Adrenal gland (tissue), 12 donors: ENCODE results near the gene MRPL51. TPM values are rescaled to one million over a fixed set of nuclear protein-coding genes. Genes with fewer than 3 reads are reported as not detected.

ENCODE experiments used
- DNase-seq, 7 donors: peaks; one replicate each; pipeline ENCODE4 v3.0.0-alpha.2; 2019 to 2020
- H3K27ac ChIP-seq, 5 donors: fragments of 200-600 bp; sonication (generic) in 4 of 5; 1 replicate in 3 of 5; 2 replicates in 2 of 5; pipeline versions ENCODE4 v1.5.1 to v1.8.0; 2016 to 2020; ENCODE audit warnings: mild to moderate bottlenecking in 1 of 5
- H3K27me3 ChIP-seq: fragments of 200-600 bp; 2 replicates; pipeline ENCODE4 v1.8.0; 2021
- H3K36me3 ChIP-seq, 2 donors: fragments of 200-600 bp; replicated peaks in 1 of 2; 1 replicate in 1 of 2; 2 replicates in 1 of 2; pipeline versions ENCODE4 v1.5.1 to v1.8.0; 2018 to 2022
- H3K4me1 ChIP-seq, 2 donors: fragments of 200-600 bp; replicated peaks in 1 of 2; 1 replicate in 1 of 2; 2 replicates in 1 of 2; pipeline versions ENCODE4 v1.5.1 to v1.8.0; 2018 to 2021
- H3K4me3 ChIP-seq, 4 donors: fragments of 200-600 bp; sonication (generic) in 3 of 4; one replicate each; pipeline ENCODE4 v1.5.1; 2016 to 2018
- H3K9me3 ChIP-seq, 3 donors: fragments of 200-600 bp; sonication (generic) in 1 of 3; replicated peaks in 1 of 3; 1 replicate in 2 of 3; 2 replicates in 1 of 3; pipeline versions ENCODE4 v1.5.1 to v1.8.0; 2016 to 2021
- POLR2A ChIP-seq, 2 donors: fragments of 450-650 bp; IDR thresholded peaks; one replicate each; pipeline ENCODE4 v1.6.1; 2017; ENCODE audit warnings: antibody characterized with exemption in 2 of 2, mild to moderate bottlenecking in 2 of 2, moderate library complexity in 1 of 2
- WGBS, 4 donors: extraction: QIAGEN DNeasy Blood & Tissue Kit in 2 of 4; methylation state at CpG; one replicate each; pipeline versions ENCODE4 v1.1.5 to v1.1.7; 2013 to 2017; 5-methylcytosine and 5-hydroxymethylcytosine counted together
- intact Hi-C, 2 donors: fragments of 100-400 bp; cut with DNase I; formaldehyde crosslinking; loops; one replicate each; pipeline versions ENCODE4 v1.14.1 to v1.15.0; 2022 to 2023
- polyA plus RNA-seq, 3 donors: library from polyadenylated mRNA; stranded (reverse); fragments of 200-250 nt in 2 of 3; fragments of 350-450 nt in 1 of 3; fragmentation: Illumina TruSeq in 1 of 3; extraction: RNeasy Lipid Tissue Mini Kit (QIAGEN cat#74804) in 1 of 3; gene quantifications; one replicate each; pipeline ENCODE4 v1.2.3, GENCODE V29; 2013 to 2014
- total RNA-seq, 9 donors: library from RNA; depleted of rRNA in 4 of 9; stranded (reverse); fragments of >200 nt in 4 of 9; fragments of 120-200 nt in 1 of 9; fragmentation: NEBNext Ultra II Directional in 1 of 9; extraction: Animal tissue kit (Norgen Biotek cat#: 25700) in 1 of 9; gene quantifications; one replicate each; pipeline versions ENCODE4 v1.1.0 to v1.2.4, GENCODE V29; 2013 to 2023
- TF ChIP-seq, protein P1 (sequence below), 6 experiments: fragments of 450-650 bp in 4 of 6; fragments of 200-600 bp in 2 of 6; sonication (generic) in 1 of 6; IDR thresholded peaks; 1 replicate in 5 of 6; 2 replicates in 1 of 6; pipeline versions ENCODE4 v1.5.1 to v1.8.0; 2016 to 2021; ENCODE audit warnings: antibody characterized with exemption in 6 of 6, mild to moderate bottlenecking in 2 of 6, moderate library complexity in 1 of 6
- donor health status: healthy with polysubstance abuse.
- donor health status: Bipolar disorder and iron deficiency.
- donor health status: DM: yes; HTN: yes; CAD: no.
- donor health status: DM: no; HTN: no; CAD: no.
- donor health status: DM: no; HTN: no; CAD: no.
- donor health status: DM: yes; HTN: yes; CAD: no.

MRPL51 gene
- total and polyA plus RNA-seq, 12 donors, result 64.7 to 280 (median 143) TPM

DNA sequence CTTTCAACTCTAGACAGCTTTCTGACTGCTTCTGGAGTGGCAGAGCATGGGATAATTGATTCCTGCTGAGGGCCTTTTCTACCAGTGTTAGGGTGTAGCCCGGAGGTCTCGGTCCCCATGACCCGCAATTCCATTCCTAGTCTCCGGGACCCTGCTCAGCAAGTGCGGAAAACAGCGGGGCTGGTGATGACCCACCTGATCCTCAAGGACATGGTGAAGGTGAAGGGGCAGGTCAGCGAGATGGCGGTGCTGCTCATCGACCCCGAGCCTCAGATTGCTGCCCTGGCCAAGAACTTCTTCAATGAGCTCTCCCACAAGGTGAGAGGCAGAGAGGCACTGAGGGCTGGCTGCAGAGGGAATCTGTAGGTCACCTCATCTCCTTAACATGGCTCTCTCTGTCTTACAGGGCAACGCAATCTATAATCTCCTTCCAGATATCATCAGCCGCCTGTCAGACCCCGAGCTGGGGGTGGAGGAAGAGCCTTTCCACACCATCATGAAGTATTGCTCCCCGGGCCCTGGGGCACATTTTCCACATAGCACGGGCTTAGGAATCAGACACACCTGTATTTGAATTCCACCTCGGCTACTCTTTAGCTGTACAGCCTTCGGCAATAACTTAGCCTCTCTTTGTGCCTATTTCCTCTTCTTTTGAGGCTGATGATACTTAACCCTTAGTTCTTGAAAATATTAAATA lies 35.6 kb upstream of the MRPL51 start:
- intact Hi-C loops, result no loop called here
- H3K9me3 ChIP-seq, result no peaks in the 10 kb centered on the region
- no peak for DNase-seq
- no peak for TF ChIP-seq POLR2A (IDR thresholded peaks at IDR 0.05)
- TF ChIP-seq, protein P1, sequence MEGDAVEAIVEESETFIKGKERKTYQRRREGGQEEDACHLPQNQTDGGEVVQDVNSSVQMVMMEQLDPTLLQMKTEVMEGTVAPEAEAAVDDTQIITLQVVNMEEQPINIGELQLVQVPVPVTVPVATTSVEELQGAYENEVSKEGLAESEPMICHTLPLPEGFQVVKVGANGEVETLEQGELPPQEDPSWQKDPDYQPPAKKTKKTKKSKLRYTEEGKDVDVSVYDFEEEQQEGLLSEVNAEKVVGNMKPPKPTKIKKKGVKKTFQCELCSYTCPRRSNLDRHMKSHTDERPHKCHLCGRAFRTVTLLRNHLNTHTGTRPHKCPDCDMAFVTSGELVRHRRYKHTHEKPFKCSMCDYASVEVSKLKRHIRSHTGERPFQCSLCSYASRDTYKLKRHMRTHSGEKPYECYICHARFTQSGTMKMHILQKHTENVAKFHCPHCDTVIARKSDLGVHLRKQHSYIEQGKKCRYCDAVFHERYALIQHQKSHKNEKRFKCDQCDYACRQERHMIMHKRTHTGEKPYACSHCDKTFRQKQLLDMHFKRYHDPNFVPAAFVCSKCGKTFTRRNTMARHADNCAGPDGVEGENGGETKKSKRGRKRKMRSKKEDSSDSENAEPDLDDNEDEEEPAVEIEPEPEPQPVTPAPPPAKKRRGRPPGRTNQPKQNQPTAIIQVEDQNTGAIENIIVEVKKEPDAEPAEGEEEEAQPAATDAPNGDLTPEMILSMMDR (IDR thresholded peaks at IDR 0.05), result no peak
- H3K4me1 ChIP-seq, result peaks cover 17 to 19% of the 10 kb centered on the region in 2 donors
- H3K27ac ChIP-seq, result no peak overlapping the region
- peaks cover 0 to 80% of the 10 kb centered on the region in 2 donors for H3K36me3 ChIP-seq
- no peaks in the 10 kb centered on the region for H3K27me3 ChIP-seq
- 79 to 91% (median 87%) methylated on average over 10 to 17 of the region's 17 CpGs for WGBS, 4 donors
- H3K4me3 ChIP-seq, result no peak overlapping the region

DNA sequence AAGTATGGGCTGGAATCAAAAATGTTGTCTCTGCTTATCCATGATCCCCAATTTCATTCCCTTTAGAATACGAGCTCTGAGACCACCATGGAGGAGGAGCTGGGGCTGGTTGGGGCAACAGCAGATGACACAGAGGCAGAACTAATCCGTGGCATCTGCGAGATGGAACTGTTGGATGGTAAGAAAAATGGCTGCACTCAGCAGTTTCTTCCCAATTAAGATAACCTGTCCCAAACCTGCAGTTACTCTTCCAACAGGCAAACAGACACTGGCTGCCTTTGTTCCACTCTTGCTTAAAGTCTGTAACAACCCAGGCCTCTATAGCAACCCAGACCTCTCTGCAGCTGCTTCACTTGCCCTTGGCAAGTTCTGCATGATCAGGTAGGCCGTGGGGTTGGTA lies 34.6 kb upstream of the MRPL51 start:
- no peak for DNase-seq
- Histone ChIP-seq H3K27me3 (no peaks in the 10 kb centered on the region), H3K4me3 (no peak overlapping the region), H3K27ac (no peak overlapping the region), H3K36me3 (peaks cover 0 to 88% of the 10 kb centered on the region in 2 donors), H3K4me1 (peaks cover 8 to 11% of the 10 kb centered on the region in 2 donors), H3K9me3 (no peaks in the 10 kb centered on the region)
- intact Hi-C loops, result no loop called here
- 90 to 92% (median 91%) methylated on average over 4 of the region's 4 CpGs for WGBS, 4 donors
- TF ChIP-seq POLR2A (IDR thresholded peaks at IDR 0.05), result no peak
- TF ChIP-seq, protein P1 (IDR thresholded peaks at IDR 0.05), result no peak

DNA sequence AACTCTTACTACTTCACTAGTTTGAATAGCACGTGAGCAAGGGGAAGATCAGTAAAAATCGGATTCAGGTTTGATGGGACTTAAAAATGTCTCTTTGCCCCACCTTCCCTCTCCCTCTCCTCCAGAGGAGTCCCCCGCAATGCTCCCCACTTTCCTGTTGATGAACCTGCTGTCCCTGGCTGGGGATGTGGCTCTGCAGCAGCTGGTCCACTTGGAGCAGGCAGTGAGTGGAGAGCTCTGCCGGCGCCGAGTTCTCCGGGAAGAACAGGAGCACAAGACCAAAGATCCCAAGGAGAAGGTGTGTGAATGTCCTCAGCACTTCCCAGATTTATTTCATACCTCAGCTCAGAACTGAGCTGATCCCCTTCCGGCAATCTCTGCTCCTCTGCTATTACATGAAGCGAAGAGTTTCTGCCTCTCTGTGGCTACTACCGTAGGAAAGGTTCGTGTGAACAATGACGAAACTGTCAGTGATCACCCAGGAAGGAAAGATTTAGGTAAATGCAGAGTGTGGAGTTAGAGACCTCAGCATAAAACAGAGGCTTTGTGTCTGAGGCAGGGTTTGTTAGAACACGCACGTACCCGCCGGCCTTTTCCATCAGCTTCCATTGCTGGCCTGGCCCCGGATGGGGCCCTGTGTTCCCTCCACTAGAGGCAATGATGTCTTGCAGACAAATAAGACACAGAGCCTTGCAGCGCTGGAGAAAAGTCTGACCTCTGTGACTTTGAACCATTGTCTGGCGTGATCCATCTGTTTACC lies 33.9 kb upstream of the MRPL51 start:
- no peaks in the 10 kb centered on the region for H3K27me3 ChIP-seq
- no peak overlapping the region for H3K27ac ChIP-seq
- no peak overlapping the region for H3K4me3 ChIP-seq
- intact Hi-C loops, result no loop called here
- H3K4me1 ChIP-seq, result peaks cover under 1 to 3% of the 10 kb centered on the region in 2 donors
- WGBS, 4 donors, result 93 to 95% (median 93%) methylated on average over 15 to 19 of the region's 19 CpGs
- H3K9me3 ChIP-seq, result no peaks in the 10 kb centered on the region
- peaks cover 0 to 95% of the 10 kb centered on the region in 2 donors for H3K36me3 ChIP-seq
- no peak for DNase-seq
- TF ChIP-seq, protein P1 (IDR thresholded peaks at IDR 0.05), result no peak
- TF ChIP-seq POLR2A (IDR thresholded peaks at IDR 0.05), result no peak

DNA sequence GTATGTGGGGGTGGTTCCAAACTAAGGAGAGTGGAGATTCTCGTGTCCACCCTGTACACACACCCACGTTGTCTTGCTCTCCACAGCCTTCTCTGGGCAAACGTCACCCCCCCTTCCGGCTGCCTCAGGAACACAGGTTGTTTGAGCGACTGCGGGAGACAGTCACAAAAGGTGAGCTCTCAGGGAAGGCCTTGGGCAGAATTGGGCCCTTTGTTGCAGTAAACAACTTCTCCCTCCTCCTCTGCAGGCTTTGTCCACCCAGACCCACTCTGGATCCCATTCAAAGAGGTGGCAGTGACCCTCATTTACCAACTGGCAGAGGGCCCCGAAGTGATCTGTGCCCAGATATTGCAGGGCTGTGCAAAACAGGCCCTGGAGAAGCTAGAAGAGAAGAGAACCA lies 33.1 kb upstream of the MRPL51 start:
- intact Hi-C loops, result no loop called here
- no peak overlapping the region for H3K27ac ChIP-seq

More for the DNA sequence above, 33.1 kb upstream of the MRPL51 start:
- DNase-seq, result no peak
- 92 to 96% (median 95%) methylated on average over 6 to 7 of the region's 7 CpGs for WGBS, 4 donors
- Histone ChIP-seq H3K9me3 (no peaks in the 10 kb centered on the region), H3K4me1 (no peaks in the 10 kb centered on the region), H3K4me3 (no peak overlapping the region), H3K27me3 (no peaks in the 10 kb centered on the region), H3K36me3 (peaks cover 0 to 98% of the 10 kb centered on the region in 2 donors)
- no peak for TF ChIP-seq POLR2A (IDR thresholded peaks at IDR 0.05)
- TF ChIP-seq, protein P1 (IDR thresholded peaks at IDR 0.05), result no peak
